ENCODE results near the gene IL36G. TPM values are rescaled to one million over a fixed set of nuclear protein-coding genes. Genes with fewer than 3 reads are reported as not detected.

The IL36G gene
- total RNA-seq, 1 donor from 2014 or later, result not detected

DNA sequence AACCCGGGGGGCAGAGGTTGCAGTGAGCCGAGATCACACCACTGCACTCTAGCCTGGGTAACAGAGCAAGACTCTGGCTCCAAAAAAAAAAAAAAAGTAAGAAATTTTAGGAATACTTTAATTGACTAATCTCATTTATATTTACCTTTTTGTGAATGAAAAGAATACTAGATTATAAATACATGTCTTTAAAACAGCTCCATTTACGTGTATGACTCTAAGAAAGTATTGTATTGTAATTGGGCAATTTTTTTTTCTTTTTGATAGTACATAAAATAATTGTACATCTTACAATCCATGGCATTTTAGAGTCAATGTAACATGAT is 35.5 kb downstream of the IL36G start:
- DNase-seq, result no peak
- no peaks in the 10 kb centered on the region for H3K9me3 Mint-ChIP-seq (ENCODE audit: unreplicated experiment)
- TF ChIP-seq, protein P1, sequence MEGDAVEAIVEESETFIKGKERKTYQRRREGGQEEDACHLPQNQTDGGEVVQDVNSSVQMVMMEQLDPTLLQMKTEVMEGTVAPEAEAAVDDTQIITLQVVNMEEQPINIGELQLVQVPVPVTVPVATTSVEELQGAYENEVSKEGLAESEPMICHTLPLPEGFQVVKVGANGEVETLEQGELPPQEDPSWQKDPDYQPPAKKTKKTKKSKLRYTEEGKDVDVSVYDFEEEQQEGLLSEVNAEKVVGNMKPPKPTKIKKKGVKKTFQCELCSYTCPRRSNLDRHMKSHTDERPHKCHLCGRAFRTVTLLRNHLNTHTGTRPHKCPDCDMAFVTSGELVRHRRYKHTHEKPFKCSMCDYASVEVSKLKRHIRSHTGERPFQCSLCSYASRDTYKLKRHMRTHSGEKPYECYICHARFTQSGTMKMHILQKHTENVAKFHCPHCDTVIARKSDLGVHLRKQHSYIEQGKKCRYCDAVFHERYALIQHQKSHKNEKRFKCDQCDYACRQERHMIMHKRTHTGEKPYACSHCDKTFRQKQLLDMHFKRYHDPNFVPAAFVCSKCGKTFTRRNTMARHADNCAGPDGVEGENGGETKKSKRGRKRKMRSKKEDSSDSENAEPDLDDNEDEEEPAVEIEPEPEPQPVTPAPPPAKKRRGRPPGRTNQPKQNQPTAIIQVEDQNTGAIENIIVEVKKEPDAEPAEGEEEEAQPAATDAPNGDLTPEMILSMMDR (IDR thresholded peaks at IDR 0.05; ENCODE audit: partially characterized antibody, unreplicated experiment), result no peak
- no peak overlapping the region for H3K4me3 Mint-ChIP-seq (ENCODE audit: unreplicated experiment)
- H3K4me1 Mint-ChIP-seq (ENCODE audit: low read depth, unreplicated experiment), result no peaks in the 10 kb centered on the region
- no peaks in the 10 kb centered on the region for H3K27me3 Mint-ChIP-seq (ENCODE audit: unreplicated experiment)
- no peak overlapping the region for H3K27ac Mint-ChIP-seq (ENCODE audit: unreplicated experiment)
- H3K36me3 Mint-ChIP-seq (ENCODE audit: unreplicated experiment), result no peaks in the 10 kb centered on the region

DNA sequence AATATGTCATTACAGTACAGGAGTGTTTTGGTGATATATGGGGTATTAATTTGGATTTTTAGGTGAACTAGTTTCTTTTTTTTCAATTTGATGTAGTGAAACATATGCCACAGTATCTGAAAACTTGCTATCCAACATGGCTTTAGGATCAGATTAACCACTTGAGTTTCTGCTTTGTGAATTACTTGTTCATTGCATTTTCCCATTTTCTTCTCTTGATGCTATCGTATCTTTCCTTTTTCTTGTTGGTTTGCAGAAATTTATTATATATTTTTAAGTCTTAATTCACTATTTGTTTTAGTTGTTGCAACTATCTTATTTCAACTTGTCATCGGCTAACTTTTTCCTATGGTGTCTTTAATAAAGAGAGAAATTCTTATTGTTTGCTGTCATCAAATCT is 36.3 kb downstream of the IL36G start:
- no peak for DNase-seq
- no peaks in the 10 kb centered on the region for H3K27me3 Mint-ChIP-seq (ENCODE audit: unreplicated experiment)
- H3K36me3 Mint-ChIP-seq (ENCODE audit: unreplicated experiment), result peaks cover 5% of the 10 kb centered on the region
- peaks cover 1% of the 10 kb centered on the region for H3K9me3 Mint-ChIP-seq (ENCODE audit: unreplicated experiment)
- TF ChIP-seq, protein P1 (IDR thresholded peaks at IDR 0.05; ENCODE audit: partially characterized antibody, unreplicated experiment), result no peak
- no peak overlapping the region for H3K27ac Mint-ChIP-seq (ENCODE audit: unreplicated experiment)
- no peaks in the 10 kb centered on the region for H3K4me1 Mint-ChIP-seq (ENCODE audit: low read depth, unreplicated experiment)
- H3K4me3 Mint-ChIP-seq (ENCODE audit: unreplicated experiment), result no peak overlapping the region

DNA sequence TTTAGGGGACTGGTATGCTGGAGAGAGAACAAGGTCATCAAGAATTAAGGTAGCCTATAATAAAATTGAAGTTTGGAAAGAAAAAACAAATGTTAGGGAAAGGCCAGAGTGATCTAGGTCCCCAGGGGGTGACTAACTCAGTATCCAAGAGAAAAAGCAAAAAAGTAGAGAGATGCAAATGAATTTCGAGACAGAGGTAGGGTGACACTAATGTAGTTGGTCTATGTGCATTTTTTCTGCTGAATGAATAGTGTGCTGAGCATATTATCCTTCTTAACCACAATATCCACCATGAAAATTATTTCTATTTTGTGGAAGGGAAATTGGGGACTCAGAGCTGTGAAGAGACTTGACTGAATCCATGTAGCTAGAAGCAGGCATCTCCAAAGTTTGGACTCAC is 37.2 kb downstream of the IL36G start:
- no peaks in the 10 kb centered on the region for H3K27me3 Mint-ChIP-seq (ENCODE audit: unreplicated experiment)
- no peak overlapping the region for H3K4me3 Mint-ChIP-seq (ENCODE audit: unreplicated experiment)
- peaks cover 5% of the 10 kb centered on the region for H3K36me3 Mint-ChIP-seq (ENCODE audit: unreplicated experiment)
- H3K27ac Mint-ChIP-seq (ENCODE audit: unreplicated experiment), result no peak overlapping the region
- H3K4me1 Mint-ChIP-seq (ENCODE audit: low read depth, unreplicated experiment), result no peaks in the 10 kb centered on the region
- H3K9me3 Mint-ChIP-seq (ENCODE audit: unreplicated experiment), result peaks cover 1% of the 10 kb centered on the region
- DNase-seq, result no peak
- TF ChIP-seq, protein P1 (IDR thresholded peaks at IDR 0.05; ENCODE audit: partially characterized antibody, unreplicated experiment), result no peak

DNA sequence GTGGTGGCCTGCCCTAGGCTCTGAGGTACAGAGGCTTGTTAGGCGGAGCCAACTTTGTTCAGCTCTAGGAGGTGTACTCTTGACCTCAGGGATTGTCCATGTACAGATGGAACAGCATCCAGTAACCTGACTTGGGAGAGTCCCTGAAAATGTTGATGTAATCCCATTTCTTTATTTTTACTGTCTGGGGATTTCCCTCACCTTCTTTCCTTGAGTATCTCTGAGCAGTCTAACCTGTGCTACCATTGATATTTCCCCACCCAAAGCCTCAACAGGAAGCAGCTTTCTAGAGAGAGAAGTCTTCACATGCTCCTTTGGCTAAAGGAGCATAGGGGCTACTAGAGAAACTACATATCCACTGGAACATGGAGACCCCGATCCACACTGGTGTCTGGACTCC is 37.8 kb downstream of the IL36G start:
- Mint-ChIP-seq H3K9me3 (ENCODE audit: unreplicated experiment) (peaks cover 1% of the 10 kb centered on the region), H3K4me1 (ENCODE audit: low read depth, unreplicated experiment) (no peaks in the 10 kb centered on the region), H3K36me3 (ENCODE audit: unreplicated experiment) (peaks cover 5% of the 10 kb centered on the region), H3K27me3 (ENCODE audit: unreplicated experiment) (no peaks in the 10 kb centered on the region), H3K27ac (ENCODE audit: unreplicated experiment) (no peak overlapping the region), H3K4me3 (ENCODE audit: unreplicated experiment) (no peak overlapping the region)
- TF ChIP-seq, protein P1 (IDR thresholded peaks at IDR 0.05; ENCODE audit: partially characterized antibody, unreplicated experiment), result no peak
- no peak for DNase-seq

DNA sequence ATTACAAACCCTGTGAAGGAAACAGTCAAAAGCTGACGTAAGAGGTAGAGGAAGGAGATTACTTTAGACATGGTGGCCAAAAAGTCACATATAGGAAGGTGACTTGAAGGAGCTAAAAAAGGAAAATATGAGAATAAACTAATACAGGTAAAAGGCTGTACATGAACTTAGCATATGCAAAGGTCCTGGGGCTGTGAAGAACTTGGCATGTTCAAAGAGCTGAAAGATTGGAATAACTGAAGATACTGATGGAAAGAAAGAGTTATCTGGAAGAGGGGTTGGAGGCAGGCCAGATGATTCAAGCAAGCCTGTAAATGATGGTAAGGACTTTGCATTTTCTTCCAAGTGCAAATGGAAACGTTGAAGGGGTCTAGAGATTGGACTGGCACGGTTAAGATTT is 40.7 kb downstream of the IL36G start:
- no peaks in the 10 kb centered on the region for H3K4me1 Mint-ChIP-seq (ENCODE audit: low read depth, unreplicated experiment)
- no peak overlapping the region for H3K4me3 Mint-ChIP-seq (ENCODE audit: unreplicated experiment)
- H3K27ac Mint-ChIP-seq (ENCODE audit: unreplicated experiment), result no peak overlapping the region
- peaks cover 1% of the 10 kb centered on the region for H3K9me3 Mint-ChIP-seq (ENCODE audit: unreplicated experiment)
- TF ChIP-seq, protein P1 (IDR thresholded peaks at IDR 0.05; ENCODE audit: partially characterized antibody, unreplicated experiment), result no peak
- H3K36me3 Mint-ChIP-seq (ENCODE audit: unreplicated experiment), result peaks cover 5% of the 10 kb centered on the region
- H3K27me3 Mint-ChIP-seq (ENCODE audit: unreplicated experiment), result no peaks in the 10 kb centered on the region
- DNase-seq, result no peak
